Measurements from ENCODE around the gene RTN4.

Gene RTN4

DNA sequence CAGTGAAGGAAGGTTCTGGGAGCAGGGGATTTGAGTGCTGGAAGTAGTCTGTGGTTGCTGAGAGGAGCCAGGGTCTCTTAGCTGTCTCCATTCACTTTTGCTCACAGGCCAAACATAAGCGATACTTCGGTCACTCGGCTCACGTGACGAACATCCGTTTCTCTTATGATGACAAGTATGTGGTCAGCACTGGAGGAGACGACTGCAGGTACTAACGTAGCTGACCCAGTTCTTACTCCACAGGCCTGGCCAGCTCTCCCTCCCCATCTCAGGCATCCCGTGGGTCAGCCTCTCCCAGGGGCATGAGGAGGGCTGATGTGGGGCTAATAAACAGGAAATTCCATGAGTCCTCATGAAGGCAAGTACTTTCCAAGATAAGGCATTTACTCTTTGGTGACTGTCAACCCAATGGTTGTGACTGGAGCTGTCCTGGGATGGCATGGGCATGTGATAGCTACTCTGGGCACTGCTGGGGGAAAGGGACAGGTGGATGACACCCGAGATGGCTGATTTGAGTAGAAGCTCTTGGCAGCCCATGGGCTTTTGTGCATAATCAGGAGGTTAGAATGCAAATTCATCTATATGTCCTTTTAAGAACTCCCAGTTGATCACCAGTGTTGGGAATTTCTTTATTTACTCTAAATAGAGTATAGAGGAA, 81.6 kb downstream of the RTN4 start:
- DNase-seq: no peak

DNA sequence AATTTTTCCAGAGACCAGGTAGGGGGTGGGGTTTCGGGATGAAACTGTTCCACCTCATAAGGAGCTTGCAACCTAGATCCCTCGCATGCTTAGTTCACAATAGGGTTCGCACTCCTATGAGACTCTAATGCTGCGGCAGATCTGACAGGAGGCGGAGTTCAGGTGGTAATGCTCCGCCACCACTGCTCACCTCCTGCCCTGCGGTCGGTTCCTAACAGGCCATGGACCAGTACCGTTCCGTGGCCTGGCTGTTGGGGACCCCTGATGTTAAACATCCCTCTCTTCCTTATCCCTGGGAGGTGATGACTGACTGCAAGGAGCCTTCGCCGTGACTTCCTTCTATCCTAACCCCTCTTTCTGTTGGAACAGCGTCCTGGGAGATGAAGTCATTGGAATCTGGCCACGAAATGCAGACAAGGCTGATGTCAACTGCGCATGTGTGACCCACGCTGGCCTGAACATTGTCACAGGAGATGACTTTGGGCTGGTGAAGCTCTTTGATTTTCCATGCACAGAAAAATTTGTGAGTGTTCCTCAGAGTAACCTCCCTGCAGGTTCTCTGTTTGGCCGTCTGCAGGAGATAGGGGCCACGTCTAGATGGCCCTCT, 82.4 kb downstream of the RTN4 start:
- no peak for DNase-seq

DNA sequence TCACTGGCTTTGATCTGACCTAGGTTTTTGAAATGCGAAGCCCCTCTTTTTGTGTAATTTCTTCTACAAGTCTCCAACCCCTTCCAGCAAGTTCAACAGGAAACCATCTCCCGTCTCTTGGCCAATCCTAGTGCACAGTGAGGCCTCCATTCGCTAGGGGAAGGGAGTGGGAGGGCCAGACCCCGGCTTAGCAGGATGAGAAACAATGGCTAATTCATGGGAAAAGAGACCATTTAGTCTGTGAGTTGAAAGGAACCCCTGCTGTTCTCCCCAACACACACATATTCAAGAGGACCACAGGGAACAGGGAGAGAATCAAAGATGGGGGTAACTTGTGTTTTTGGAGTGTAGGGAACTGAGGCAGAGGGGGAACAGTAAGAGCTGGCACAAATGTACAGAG, 83.0 kb downstream of the RTN4 start:
- DNase-seq: no peak

DNA sequence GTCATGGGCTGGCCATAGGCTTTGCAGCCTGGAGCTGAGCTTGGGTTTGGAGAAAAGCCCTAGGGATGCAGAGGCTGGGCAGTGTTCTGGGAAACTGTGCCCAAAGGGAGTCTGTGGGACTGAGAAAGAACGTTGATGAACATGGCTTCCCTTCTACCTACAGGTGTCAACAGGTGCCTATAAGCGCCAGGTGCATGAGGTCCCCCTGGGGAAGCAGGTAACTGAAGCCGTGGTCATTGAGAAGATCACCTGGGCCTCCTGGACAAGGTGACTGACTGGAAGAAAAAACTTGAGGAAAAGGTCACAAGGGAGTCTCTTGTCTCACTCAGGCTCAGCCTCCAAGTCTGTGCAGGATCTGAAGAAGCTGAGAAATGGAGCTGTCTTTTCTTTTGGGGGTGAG, 83.4 kb downstream of the RTN4 start:
- no peak for DNase-seq

DNA sequence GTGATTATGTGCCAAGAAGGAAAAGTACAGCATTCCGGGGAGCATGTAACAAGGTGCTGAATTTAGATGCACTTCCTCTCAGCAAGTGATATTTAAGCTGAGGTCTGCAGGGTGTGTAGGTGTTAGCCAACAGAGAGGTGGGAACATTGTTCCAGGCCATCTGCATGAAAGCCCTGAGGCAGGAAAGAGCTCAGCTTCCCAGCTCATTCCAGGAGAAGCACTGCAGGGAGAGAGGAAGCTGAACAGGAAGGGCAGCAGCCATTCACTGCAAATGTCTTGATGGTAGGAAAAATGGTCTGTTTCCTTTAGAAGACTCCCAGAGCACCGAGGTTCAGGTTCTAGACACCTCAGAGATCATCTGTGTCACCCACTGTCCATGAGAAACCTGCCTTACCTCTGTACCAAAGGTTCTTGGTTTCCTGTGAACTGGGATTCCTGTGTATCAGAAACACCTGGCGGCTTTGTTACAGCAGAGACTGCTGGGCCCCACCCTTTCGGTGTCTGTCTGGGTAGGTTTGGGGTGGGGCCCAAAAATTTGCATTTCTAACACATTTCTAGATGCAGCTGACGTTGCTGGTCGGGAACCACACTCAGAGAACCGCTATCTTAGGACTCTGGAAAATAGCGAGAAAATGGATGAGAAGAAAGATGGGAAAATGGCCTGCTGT, 84.0 kb downstream of the RTN4 start:
- no peak for DNase-seq

DNA sequence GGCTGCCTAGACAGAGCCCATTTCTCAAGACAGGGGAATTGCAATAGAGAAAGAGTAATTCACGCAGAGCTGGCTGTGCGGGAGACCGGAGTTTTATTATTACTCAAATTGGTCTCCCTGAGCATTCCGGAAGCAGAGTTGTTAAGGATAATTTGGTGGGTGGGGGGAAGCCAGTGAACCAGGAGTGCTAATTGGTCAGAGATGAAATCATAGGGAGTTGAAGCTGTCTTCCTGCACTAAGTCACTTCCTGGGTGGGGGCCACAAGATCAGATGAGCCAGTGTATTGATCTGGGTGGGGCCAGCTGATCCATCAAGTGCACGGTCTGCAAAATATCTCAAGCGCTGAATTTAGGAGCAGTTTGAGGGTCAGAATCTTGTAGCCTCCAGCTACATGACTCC, 84.8 kb downstream of the RTN4 start:
- DNase-seq: no peak

DNA sequence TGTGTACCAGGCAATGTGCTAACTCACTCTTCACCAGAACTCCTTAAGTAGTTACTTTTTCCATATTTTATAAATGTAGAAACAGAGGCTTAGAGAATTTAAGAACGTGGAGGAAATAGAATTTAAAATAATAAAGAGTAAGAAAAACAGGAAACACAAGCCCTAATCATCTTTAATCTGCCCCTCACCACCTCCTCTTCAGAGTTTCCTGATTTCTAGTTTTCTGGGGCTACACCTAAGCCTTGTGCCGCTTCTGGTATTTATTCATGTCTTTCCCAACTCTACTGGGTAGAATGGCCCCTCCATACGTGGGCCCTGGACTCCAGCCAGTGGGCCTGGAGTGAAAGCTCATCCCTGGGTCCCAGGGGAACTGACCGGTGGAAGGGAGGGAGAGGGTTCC, 85.4 kb downstream of the RTN4 start:
- DNase-seq: no peak

DNA sequence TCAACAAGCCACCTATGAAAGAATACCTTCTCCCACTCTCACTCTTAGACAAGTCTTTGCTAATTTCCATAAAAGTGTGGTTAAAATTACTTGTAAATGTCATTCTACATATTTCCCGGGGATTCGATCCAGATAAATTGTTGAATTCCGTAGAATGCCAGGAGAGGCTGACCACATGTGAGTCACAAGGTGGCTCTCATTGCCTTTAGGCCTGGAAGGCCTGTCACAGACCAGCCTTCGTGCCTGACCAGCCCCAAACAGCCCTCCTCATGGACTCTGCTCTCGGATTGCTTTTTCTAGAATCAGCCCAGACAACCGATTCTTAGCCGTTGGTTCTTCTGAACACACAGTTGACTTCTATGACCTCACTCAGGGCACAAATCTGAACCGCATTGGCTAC, 86.0 kb downstream of the RTN4 start:
- no peak for DNase-seq

DNA sequence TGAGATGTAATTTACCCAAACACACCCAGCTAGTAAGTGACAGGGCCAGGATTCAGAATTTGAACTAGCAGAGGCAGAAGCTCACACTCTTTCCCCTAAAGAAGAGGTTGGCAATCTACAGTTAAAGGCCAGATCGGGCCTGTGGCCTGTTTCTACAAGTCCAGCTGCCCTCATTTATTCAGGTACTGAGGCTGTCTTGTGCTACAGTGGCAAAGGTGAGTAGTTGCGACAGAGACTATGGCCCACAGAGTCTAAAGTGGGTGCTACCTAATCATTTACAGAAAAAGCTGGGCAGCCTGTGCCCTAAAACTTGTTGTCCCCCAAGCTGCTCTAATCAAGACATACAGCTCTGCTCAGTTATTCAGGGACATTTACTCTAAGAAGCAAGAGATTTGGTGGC, 86.8 kb downstream of the RTN4 start:
- no peak for DNase-seq

DNA sequence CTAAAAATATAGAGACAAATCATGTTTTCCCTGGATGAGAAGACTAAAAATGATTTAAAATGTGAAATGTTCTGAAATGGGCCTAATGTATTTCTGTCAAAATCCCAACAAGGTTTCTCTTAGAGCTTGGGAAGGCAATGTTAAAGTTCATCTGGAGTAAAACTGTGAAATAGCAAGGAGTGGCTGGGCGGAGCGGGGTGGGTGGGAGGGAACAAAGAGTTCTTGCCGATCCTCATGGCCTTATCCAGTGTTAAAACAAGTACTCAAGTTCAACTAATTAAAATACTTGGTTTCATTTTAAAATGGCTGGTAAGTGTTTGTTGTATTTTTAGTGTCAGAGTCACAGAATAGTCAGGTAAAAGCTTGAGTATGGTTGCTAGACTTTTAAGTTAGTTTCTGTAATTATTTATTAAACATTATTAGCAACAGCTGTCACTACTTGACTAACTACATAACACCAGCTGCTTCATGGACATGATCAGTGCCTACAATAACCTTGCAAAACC, 87.3 kb downstream of the RTN4 start:
- DNase-seq: no peak

DNA sequence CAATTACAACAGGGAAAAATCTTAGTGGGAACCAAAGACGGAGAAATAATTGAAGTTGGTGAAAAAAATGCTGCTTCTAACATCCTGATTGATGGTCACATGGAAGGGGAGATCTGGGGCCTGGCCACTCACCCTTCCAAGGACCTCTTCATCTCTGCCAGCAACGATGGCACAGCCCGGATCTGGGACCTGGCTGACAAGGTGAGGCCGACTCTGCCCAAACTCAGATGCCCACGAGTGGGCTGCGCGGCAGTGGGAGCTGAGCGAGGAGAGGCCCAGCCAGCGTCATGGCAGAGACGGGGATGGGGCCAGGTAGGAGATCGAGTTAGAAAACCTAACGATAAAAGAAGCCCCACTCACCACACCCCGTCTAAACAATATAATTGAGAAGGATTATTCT, 87.7 kb downstream of the RTN4 start:
- no peak for DNase-seq

DNA sequence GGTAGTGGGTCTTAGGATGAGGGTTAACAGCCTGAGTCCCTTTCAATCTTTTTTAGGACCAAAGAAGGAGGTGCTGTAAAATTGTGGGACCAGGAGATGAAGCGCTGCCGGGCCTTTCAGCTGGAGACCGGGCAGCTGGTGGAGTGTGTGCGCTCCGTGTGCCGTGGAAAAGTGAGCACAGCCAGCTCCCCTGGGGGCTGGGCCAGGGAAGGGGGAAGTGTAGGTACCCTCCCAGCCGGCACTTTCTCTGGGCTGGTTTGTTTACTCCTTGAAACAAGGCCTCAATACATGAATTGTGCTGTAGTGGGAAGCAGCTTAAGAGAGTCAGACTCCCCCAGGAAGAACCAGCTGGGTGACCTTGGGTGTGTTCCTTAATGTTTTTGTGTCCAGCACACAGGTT, 90.1 kb downstream of the RTN4 start:
- no peak for DNase-seq

DNA sequence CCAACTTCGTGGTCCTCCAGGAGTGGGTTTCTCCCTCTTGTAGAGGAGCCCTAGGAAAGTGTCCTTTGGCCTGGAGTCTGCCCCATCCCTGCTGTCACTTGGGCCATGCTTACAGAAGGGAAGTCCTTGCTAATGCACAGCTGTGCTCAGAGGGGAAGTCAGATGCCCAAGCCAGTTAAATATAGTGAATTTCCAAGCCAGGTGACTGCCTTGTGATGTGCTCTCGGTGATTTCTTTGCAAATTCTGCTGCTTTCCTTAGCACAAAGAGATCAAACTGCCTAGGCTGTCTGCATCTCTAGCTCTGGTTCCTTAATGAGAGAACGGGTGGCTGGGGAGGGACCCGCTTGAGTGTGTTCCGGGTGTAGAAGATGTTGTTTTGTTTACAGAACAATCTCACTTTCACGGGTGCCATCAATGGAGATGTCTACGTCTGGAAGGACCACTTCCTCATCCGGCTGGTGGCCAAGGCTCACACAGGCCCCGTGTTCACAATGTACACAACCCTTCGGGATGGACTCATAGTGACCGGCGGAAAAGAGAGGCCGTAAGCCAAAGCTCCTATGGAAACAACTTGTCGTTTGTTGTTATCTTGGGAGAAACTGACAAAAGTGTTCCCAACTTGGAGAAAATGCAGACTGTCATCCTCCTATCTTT, 91.4 kb downstream of the RTN4 start:
- no peak for DNase-seq

DNA sequence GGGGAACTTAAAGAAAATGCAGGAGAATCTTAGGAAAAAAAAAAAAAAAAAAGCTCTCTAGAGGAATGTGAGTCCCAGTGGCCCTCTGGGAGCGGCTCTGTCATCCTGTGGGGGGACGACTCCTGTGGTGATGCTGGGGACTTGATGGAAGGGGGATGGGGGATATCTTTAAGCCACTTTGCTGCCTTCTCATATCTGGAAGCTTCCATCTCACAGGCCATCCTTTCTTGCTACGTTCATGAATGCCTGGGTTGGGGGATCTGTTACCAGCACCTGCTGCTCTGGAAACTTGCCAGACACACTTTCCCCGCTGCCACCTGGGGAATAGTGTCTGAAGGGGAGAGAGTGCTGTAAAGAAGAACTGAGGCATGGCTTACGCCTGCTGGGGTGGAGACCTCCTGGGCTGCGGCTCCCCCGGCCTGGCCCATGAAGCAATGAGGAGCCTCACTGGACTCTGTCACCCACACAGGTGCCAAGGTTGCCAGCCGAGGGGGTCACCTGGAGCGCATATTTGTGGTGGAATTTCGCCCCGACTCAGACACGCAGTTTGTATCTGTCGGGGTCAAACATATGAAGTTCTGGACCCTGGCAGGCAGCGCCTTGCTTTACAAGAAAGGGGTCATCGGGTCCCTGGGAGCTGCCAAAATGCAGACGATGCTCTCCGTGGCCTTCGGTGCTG, 92.8 kb downstream of the RTN4 start:
- no peak for DNase-seq

DNA sequence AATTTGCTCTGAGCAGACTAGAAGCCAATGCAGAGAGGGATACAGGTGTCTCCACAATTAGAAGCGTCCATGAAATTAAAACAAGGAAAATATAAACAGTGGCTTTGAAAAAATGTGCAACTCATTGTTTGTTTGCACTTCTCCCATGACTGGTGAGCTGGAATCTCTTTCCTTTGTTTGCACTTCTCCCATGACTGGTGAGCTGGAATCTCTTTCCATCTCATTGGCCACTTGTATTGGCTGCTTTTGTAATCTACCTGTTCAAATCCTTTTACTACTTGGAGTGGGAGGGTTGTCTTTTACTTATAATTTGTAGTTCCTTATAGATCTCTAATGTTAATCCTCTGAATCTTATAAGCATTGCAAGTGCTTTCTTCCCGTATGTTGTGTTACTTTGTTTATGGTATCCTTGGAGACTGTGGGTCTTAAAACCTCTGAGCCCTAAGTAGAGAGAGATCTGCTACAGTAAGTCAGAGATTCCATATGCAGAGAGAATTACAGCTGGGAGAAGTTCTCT, 94.1 kb downstream of the RTN4 start:
- DNase-seq: no peak

DNA sequence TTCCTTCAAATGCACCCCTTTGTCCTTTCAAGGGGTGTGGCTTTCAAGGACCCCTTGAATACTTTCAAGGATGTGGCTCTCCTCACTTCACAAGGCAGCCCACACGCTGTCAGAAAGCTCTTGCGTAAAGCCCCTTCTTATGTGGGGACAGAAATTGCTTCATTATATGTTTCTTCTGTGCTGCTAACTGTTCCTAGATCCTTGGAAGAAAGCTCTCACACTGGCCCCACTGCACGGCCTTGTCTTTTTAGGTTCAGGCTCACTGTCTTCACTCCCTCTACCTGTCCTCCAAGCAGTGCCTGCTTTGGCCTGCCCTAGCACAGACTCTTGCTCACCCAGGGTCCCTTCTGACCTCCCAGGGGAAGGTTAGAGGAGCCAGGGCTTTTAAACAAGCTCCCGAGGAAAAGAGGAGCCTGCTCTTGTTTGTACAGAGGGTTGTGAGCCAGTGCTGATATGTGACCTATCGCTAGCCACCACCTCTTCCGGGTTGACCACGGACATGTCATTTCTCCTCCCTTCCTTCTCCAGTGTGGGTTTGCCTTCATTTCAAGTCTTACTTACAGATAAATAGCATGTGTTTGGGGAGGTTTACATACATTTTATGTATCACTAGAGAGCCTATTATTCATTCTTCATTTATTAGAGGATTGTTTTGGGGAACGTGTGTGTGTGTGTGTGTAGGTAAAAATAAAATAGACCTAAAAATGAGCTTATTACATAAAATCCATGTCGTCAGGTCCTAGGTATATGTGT, 94.7 kb downstream of the RTN4 start:
- no peak for DNase-seq

DNA sequence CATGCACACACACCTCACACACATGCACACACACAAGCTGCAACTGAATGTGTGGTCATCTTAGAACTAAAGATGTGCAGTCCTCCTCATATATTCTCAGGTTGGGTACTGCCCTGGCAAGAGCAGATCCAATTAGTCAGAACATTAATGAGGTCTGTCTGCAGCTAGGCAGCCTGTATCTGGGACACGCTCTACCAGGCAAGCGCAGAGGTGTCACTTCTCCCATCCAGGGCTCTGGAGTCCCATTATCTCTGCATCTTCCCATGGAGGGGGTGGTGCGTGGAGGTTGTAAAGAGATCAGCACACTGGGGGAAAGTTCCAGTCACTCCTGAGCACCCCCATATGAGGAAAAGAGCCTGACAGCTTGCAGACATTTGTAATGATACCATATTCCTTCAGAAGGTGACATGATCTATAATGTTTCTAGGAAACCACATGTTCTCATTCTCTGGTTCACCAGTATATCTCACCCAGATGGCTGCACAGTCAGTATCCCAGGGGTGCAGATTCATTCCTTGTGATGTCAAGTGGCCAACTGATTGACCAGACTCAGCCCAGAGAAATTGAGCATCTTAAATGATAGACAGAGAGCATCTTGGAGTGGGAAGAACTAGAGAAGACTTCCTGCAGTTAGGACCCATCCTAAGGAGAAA, 95.4 kb downstream of the RTN4 start:
- no peak for DNase-seq

DNA sequence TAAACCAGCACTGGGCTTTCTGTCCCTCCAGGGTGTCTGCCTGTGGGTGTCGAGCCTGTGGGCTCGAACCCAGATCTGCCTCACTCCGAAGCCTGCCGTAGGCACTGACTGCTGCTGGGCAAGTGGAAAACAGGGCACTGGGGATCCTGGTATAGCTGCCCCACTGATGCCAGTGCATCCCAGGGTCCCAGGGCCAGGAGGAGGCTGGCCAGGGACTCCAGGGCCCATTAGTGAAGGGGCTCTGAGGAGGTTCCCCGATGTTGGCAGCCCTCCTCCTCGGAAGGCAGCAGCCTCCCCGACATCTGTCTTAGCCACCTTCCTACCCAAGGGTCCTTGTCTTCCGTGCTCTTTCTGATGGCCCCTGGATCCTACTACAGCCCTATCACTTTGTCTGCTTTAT, 96.1 kb downstream of the RTN4 start:
- DNase-seq: no peak

DNA sequence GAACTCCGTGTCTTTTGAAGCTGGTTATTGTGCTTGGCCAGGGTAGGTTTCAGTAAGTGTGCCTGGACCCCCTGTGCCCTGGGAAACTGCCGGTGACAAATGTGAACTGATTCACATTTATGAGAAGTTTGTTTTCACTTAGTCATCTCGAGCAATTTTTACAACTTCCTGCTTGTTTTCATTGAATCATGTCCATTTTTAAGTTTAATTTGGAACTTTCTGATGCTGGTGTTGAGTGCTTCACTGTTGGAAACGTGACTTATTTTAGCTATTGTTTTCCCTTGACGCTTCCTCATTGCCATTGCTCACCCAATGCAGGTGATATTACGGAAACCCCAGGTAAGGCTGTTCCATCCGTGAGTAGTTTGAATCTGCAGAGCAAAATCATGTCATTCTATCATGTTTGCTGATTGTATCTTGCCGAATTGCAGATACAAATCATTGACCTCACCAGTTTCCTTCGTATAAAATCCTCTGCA, 97.2 kb downstream of the RTN4 start:
- DNase-seq: no peak

DNA sequence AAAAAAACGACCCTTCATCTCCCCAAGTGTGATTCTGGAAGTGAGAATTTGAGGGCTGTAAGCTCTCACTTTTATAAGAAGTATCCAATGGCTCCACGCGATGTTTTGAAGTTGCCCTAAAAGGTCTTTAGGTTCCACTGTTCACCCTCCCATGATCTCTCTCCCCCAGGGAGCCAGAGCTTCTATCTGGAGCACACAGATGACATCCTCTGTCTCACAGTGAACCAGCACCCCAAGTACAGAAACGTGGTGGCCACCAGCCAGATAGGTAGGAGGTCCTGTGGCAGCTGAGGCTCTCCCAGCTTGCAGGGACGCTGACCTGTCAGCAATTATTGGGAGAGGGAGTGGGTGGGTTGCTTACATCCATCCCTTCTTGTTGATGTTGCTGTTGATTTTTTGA, 97.8 kb downstream of the RTN4 start:
- DNase-seq: no peak

DNA sequence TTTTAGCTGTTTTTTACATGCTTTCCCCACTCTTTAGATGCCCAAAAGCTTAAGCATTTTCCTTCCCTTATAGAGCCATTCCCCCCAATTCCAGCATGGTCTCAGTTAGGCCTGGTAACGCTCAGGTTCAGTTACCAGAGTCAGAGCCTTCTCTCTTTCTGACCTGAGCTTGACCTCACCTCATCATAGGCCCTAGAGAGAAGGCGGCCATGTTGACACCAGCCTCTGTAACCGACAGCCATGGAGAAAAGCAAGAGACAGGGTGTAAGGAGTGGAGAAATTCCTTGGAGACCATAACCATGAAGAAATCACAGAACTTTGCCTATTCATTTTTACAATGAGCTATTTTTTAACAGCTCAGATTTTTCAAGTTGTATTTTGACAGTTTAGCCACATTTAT, 99.4 kb downstream of the RTN4 start:
- DNase-seq: no peak

DNA sequence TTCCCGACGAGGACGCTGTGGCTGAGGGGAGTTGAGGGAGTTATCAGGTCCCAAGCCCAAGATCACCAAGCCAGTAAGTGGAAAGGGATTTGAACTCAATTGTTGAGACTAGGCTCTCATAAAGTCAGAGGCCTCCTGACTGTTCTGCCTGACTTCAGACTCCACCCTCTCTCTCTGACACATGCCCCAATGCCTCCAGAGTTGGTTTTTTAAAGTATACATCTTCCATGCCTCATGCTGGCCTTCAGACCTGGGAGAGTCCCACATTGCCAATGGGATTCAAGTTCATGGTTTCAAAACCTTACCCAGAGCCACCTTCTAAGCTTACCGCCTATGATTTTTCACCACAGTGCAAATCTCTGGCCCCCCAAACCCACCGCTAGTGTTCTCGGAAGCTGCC, 100.8 kb downstream of the RTN4 start:
- no peak for DNase-seq
